Measurements from ENCODE around the gene HS3ST3B1. TPM values are rescaled to one million over a fixed set of nuclear protein-coding genes. Genes with fewer than 3 reads are reported as not detected.

The HS3ST3B1 gene
- total RNA-seq, 2 donors from 2014 or later: 0.99 to 1.6 TPM

DNA sequence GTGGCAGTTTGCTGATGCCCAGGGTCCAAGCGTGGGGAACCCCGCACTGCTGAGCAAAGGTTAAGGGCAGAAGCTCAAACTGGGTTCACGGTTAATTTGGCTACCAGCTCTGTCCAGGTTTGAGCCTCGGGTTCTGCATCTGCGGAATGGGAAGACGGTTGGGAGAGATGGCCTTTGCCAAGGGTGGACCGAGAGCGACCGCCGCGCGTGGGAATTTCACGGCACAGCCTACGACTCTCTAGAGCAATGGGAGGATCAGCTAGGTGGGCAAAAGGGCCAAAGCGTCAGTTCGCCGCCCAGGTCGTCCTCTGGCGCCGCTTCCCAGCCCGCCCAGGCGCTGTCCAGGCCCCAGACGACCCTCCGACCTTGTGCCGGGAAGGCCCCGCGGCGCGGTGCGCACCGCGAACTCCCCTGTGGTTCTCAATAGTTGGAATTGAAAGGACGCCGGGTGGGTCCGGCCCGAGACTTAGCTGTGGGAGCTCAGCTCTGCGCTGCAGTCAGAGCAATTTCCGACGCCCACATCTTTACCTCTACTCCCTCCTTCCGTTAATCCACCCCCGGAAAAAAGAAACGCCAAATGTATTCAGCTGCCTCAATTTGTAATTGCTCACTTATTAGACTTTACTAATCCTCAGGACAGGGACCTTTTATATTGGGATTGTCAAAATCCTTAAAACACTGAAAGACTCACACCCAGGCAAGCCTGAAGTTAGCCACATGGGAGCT lies 2.5 kb upstream of the HS3ST3B1 start:
- Histone ChIP-seq H3K4me1 (peaks cover 61% of the 10 kb centered on the region), H3K4me3 (no peak overlapping the region), H3K27ac (no peak overlapping the region), H3K27me3 (peaks cover 0 to 32% of the 10 kb centered on the region in 2 donors), H3K9me3 (no peaks in the 10 kb centered on the region), H3K36me3 (replicated peaks in 1 of 2; ENCODE audit: insufficient read depth in 1 of 2, low read depth in 2 of 2) (no peaks in the 10 kb centered on the region)
- DNase-seq (no peak), ATAC-seq (no peak)
- 18 to 22% methylated on average over 12 to 42 of the region's 42 CpGs for WGBS, 2 donors
- no peak for TF ChIP-seq POLR2A (IDR thresholded peaks at IDR 0.05)
- TF ChIP-seq, protein P1, sequence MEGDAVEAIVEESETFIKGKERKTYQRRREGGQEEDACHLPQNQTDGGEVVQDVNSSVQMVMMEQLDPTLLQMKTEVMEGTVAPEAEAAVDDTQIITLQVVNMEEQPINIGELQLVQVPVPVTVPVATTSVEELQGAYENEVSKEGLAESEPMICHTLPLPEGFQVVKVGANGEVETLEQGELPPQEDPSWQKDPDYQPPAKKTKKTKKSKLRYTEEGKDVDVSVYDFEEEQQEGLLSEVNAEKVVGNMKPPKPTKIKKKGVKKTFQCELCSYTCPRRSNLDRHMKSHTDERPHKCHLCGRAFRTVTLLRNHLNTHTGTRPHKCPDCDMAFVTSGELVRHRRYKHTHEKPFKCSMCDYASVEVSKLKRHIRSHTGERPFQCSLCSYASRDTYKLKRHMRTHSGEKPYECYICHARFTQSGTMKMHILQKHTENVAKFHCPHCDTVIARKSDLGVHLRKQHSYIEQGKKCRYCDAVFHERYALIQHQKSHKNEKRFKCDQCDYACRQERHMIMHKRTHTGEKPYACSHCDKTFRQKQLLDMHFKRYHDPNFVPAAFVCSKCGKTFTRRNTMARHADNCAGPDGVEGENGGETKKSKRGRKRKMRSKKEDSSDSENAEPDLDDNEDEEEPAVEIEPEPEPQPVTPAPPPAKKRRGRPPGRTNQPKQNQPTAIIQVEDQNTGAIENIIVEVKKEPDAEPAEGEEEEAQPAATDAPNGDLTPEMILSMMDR (IDR thresholded peaks at IDR 0.05): no peak
- intact Hi-C loops (cut with DNase I): loop anchor here (5.0 kb wide), 1 partner anchor 696 kb away; the partner anchor contains the start of gene HS3ST3A1

DNA sequence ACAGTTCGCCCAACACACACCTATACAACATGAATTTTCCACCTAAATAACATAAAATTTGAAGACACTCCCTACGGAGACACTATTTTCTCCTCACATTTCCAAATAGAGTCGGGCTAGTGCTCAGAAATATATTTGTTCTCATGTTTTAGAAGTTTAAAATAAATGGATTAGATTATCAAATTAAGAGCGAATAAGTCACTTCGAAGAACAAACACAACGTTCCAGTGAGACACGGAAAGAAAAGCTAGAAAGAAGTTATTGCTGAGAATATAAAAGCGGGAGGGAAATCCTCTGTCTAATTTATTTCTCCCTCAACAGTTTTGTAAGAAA lies 2.0 kb upstream of the HS3ST3B1 start:
- no peaks in the 10 kb centered on the region for H3K36me3 ChIP-seq (replicated peaks in 1 of 2; ENCODE audit: insufficient read depth in 1 of 2, low read depth in 2 of 2)
- 16 to 17% methylated on average over 8 of the region's 8 CpGs for WGBS, 2 donors
- H3K9me3 ChIP-seq: no peaks in the 10 kb centered on the region
- no peak for ATAC-seq
- intact Hi-C loops (cut with DNase I): loop anchor here (5.0 kb wide), 1 partner anchor 697 kb away; the partner anchor contains the start of gene HS3ST3A1
- no peak overlapping the region for H3K27ac ChIP-seq
- no peak for TF ChIP-seq POLR2A (IDR thresholded peaks at IDR 0.05)
- no peak for DNase-seq
- no peak overlapping the region for H3K4me3 ChIP-seq
- peaks cover 66% of the 10 kb centered on the region for H3K4me1 ChIP-seq
- H3K27me3 ChIP-seq: peaks cover 0 to 38% of the 10 kb centered on the region in 2 donors

DNA sequence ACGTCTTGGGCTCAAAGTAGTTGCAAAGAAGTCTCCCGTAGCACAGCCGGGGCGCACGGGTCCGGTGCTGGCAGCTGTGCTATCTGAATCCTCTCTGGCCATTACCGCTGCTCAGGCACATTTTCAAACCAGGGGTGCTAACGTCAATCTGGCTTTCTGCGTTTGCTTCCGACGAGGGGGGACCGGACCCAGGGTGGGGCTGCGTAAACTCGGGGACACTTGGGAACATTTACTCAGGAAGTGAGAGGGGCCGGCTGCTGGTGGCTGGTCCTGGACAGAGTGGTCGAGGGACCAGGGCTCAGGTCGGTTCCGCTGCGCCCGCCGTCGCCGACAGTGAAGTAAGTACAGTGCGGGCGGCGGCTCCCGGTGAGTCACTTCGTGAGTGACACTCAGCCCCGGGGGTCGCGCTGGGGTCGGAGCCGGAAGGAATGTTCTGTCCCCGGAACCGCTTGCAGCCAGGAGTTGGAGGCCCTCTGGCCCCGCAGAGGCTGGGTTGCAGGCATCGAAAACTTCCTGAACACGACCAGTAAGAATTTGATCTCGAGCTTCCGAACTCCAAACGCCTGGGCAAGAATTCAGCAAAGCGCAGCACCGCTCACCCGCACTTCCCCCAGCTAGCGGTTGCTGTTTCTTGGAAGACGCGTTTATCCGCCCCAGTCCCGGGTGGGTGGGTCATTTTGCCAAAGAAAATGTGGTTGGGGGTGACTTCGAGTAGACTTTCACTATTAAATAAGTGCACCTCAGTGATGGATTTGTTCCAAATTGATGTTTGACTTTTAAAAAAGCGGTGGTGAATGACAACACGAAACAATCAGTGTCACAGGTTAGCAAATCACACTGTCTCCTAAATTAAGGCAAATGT lies 1.4 kb upstream of the HS3ST3B1 start:
- peak; percentile 21 to 34 (median 28) for DNase-seq
- peaks cover 69% of the 10 kb centered on the region for H3K4me1 ChIP-seq

GRCh38 chr17:14301279-14302090 lies 604 bp downstream of the HS3ST3B1 start:
- WGBS, 2 donors: 1 to 4% methylated on average over 19 to 85 of the region's 90 CpGs
- peak in 1 of 3 donors; percentile 5 for TF ChIP-seq POLR2A (IDR thresholded peaks at IDR 0.05)
- TF ChIP-seq, protein P1 (IDR thresholded peaks at IDR 0.05): peak in 3 of 7 experiments; percentile 13 to 25 (median 20)
- DNase-seq: peak in 1 of 4 donors; percentile 56
- H3K9me3 ChIP-seq: no peaks in the 10 kb centered on the region
- H3K27ac ChIP-seq: peak overlapping the region in 3 of 4 donors; percentile 68 to 85 (median 73)
- peak; percentile 10 for ATAC-seq
- H3K36me3 ChIP-seq (replicated peaks in 1 of 2; ENCODE audit: insufficient read depth in 1 of 2, low read depth in 2 of 2): no peaks in the 10 kb centered on the region
- H3K4me3 ChIP-seq: peak overlapping the region; percentile 22 to 61
- H3K4me1 ChIP-seq: peaks cover 69% of the 10 kb centered on the region
- intact Hi-C loops (cut with DNase I): loop anchor here (5.0 kb wide), 1 partner anchor 626 kb away; no protein-coding TSS in a partner anchor
- H3K27me3 ChIP-seq: peaks cover 0 to 45% of the 10 kb centered on the region in 2 donors

More for the DNA sequence above, 1.4 kb upstream of the HS3ST3B1 start:
- Histone ChIP-seq H3K27me3 (peaks cover 0 to 39% of the 10 kb centered on the region in 2 donors), H3K27ac (no peak overlapping the region), H3K9me3 (no peaks in the 10 kb centered on the region), H3K36me3 (replicated peaks in 1 of 2; ENCODE audit: insufficient read depth in 1 of 2, low read depth in 2 of 2) (no peaks in the 10 kb centered on the region), H3K4me3 (no peak overlapping the region)
- 3 to 7% methylated on average over 11 to 52 of the region's 52 CpGs for WGBS, 2 donors
- ATAC-seq: no peak
- intact Hi-C loops (cut with DNase I): loop anchor here (5.0 kb wide), 2 partner anchors 628 to 697 kb away; partner anchors contain the start of gene HS3ST3A1
- no peak for TF ChIP-seq POLR2A (IDR thresholded peaks at IDR 0.05)
- TF ChIP-seq, protein P1 (IDR thresholded peaks at IDR 0.05): no peak

Measured in body of pancreas (tissue), 4 donors.